GM19351 (cell line): Measurements from ENCODE around the gene THEM5.

ENCODE experiments used
- ATAC-seq: cut with Tn5 transposase; IDR thresholded peaks from one replicate; pipeline ENCODE4 v1.9.1; 2021; ENCODE audit warnings: mild to moderate bottlenecking, moderate library complexity; ENCODE audit not compliant: unreplicated experiment

The THEM5 gene

GRCh38 chr1:151823175-151823574 is 30.3 kb downstream of the THEM5 start:
- ATAC-seq: no peak

GRCh38 chr1:151822404-151822803 is 31.1 kb downstream of the THEM5 start:
- no peak for ATAC-seq

- no peak for ATAC-seq
Measured at GRCh38 chr1:151820940-151821339, 32.6 kb downstream of the THEM5 start.

DNA sequence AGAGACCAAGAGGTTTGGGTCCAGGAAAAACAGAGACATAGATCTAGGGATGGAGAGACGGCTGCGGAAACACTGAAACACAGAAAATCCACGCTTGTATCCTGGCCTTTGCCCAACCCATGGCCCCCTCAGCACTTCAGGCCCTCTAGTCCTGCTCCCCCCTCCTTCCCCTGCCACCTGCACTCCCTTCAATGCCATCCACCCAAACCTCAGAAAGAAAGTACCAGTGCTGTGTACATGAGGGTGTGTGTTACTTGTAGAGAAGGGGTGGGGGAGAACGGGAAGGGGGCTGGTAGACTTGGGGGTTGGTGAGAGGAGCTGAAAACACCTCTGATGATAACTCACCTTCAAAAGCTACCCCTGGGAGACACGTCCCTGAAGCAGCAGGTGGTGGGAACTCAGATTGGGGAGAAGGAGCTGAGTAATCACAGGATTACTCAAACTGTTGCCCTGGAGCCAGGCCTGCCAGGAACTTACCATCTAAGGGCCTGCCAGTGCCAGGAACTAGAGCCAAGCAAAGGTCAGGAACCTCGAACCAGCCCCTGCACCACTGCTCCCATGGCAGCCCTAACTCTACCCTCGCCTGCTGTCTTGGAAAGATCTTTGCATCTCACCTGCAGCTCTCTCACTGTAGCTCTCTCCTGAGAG is 33.4 kb downstream of the THEM5 start:
- ATAC-seq: no peak

- ATAC-seq: no peak
Measured at GRCh38 chr1:151819227-151819835, 34.2 kb downstream of the THEM5 start.

GRCh38 chr1:151817353-151817730 is 36.2 kb downstream of the THEM5 start:
- no peak for ATAC-seq

DNA sequence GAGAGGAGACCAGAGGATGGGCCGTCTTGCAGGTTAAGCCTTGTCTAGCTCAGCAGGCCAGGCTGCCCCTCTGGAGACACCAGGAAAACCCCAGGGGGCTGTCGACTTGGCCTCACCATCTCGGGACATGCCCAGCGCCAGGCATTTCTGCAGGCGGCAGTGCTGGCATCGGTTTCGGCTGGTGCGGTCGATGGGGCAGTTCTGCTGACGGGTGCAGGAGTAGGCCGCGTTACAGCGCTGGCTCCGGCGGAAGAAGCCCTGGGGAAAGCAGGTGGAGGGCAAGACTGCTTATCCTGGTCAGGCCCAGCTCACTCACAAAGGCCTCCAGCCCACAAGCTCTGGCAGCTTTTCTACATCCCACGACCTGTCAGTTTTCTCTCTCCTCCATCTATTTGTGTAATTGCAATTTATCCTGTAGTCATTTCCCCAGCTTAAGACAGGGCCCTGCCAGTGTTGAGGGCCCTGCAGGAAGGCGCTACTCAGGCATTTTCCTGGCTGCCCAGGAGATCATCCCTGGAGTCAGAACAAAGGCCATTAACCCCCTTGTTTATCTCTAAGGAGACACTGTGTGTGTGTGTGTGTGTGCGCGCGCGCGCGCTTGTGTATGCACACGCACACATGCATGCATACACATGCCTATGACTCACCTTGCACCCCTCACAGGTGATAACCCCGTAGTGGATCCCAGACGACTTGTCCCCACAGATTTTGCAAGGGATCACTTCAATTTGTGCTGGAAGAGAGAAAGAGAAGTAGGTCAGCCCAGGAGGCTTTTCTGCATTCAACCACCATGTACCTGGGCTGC is 36.8 kb downstream of the THEM5 start:
- ATAC-seq: no peak

GRCh38 chr1:151815716-151816327 is 37.7 kb downstream of the THEM5 start:
- ATAC-seq: no peak

DNA sequence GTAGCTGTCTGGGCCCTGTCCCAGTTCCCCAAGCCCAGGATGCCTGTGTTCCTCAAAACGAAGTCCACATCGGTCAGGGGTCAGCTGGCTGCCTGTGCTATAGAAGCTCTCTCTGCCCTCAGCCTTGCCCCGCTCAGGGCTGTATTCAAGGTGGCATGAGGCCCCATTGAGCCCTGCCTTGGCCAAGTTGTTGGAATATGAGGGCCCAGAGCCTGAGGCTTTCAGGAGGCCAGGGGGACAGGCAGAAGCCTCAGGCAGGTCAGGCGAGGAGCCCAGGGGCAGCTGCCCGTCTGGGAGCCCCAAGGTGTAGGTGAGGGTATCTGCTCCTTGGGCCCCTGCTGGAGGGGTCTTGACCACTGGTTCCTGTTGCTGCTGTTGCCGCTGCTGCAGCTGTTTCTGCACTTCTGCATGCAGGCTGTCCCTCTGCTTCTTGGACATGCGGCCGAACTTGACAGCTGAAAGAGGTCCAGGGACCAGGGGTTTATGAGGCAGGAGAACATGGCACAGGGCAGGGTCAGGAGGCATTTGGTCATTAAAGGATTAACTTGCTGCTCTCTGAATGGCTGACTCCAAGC is 38.5 kb downstream of the THEM5 start:
- ATAC-seq: no peak

DNA sequence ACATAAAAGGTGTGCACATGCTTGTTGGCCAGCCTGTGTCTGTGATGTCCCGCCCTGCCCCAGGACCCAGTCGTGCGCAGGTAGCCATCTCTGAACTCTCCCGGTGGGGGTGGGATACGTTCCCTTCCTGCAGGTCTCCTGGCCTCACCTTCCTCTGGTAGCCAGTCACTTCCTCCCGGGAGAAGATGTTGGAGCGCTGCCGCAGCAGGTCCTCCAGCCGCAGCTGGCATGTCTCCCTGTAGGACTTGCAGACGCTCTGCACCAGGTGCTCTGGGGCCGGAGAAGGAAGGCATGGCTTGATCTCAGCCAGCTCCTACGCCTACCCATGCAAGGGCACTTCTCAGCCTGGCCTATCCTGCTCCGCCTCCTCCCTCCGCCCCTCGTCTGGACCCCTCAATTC is 39.1 kb downstream of the THEM5 start:
- ATAC-seq: no peak

DNA sequence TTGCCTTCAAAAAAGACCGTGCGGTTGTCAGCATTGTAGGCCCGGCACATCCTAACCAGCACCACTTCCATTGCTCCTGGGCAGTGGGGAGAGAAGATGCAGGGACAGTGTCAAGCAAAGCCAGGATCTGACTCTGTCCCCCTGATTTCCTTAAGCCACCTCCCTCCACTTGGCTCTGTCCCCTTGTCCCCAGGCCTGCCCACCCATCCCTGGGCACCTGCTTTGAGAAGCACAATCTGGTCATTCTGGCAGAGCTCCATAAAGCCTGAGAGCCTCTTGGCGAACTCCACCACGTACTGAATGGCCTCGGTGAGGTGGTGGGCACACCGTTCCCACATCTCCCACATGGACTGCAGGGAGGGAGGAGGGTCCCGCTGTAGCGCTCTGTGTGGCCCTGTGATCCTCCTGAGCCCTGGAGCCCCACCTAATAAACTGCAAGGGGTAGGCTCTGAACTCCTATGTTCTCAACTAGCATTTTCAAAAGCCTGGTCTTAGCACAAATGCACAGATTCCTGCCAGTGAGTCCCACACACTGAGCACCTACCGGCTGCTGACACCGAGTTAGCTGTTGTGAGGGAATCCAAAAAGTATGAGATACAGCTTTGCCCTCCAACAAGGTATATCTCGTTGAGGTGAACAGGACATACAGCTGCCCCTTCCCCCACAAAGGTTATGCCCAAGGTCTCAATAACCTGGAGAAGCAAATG is 40.1 kb downstream of the THEM5 start:
- ATAC-seq: no peak

DNA sequence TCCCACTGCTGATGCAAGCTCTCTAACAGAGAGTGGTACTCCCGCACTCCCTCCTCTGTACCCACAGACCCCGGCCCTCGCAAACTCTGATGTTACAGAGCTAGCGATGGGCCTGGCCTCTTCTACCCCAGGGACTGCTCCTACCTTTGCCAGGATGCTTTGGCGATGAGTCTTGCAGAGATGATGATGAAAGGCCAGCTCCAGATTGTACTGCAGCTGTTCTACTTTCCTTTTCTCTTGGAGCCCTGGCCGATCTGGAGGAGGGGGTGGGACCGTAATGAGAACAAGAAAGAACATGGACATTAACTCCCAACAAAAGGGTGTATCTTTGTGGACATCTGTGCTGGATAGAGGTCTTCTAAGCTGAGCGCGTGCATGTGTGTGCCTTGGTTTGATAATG is 42.3 kb downstream of the THEM5 start:
- no peak for ATAC-seq

DNA sequence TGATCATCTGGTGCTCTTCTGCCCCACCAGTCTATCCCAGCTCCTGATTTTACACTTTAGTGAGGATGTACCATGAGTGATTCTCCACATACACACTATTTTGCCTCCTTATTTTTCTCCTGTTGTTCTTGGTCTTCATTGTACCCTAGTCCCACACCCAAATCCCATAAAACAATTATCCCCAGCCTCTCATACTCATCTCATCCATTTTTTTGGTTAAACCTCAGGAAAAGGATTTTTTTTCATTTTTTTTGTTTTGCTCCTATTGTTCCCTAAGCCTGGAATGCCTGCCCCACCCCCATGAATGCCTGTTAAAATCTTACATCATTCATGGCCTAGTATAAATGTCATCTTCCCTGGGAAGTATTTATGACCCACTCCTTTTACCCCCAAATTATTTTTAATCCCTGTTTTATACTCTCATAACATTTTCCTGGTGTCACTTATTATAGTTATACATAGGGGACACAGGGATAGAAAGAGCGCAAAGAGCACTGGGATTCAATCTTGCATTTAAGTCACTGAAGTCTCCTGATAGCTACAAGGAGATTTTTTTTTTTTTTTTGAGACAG is 43.4 kb downstream of the THEM5 start:
- no peak for ATAC-seq

GRCh38 chr1:151809290-151809984 is 44.1 kb downstream of the THEM5 start:
- no peak for ATAC-seq

GRCh38 chr1:151807766-151808165 is 45.7 kb downstream of the THEM5 start:
- no peak for ATAC-seq

DNA sequence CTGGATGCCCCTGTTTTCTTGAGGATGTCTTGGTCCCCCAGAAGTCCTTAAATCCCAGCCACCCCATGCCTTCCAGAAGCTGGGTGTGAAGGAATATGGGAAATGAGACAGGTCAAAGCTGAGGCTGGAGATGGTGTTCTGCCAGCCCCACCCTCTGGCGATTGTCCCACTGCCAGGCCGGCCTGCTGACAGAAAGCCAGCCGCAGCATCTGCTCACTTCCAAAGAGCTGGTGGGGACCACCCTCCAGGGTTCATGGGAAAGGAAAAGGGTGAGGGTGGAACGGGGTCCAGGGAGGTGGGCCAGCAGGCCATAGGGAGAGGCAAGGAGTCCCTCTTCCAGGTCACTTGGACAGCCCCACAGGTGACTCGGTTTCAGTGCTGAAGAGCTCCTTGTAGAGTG is 46.4 kb downstream of the THEM5 start:
- no peak for ATAC-seq

GRCh38 chr1:151806170-151806569 is 47.3 kb downstream of the THEM5 start:
- ATAC-seq: no peak

GRCh38 chr1:151805066-151805820 is 48.3 kb downstream of the THEM5 start, which contains the start of gene LINGO4:
LINGO4 (minus strand) TSS chr1:151805419; CDS start chr1:151802704, 2,715 bp downstream.
- ATAC-seq: no peak

- no peak for ATAC-seq
Measured at GRCh38 chr1:151803915-151804314, 49.6 kb downstream of the THEM5 start.
